CD4-positive, alpha-beta T cell treated with Interferon gamma for 1 hour (primary cell): ENCODE data around the gene SLC35G1.

Source experiments
- DNase-seq: peaks from one replicate; pipeline ENCODE4 v3.0.0-alpha.2; 2020

SLC35G1 gene

GRCh38 chr10:93893646-93894515 lies at the start of gene SLC35G1:
TSS of gene SLC35G1 (plus strand) at chr10:93893978. CDS start at chr10:93894034, 56 bp downstream.
- DNase-seq: peak; percentile 74

- DNase-seq: no peak
Observed at GRCh38 chr10:93844979-93845626, 48.7 kb upstream of the SLC35G1 start.

GRCh38 chr10:93849593-93849992 lies 44.2 kb upstream of the SLC35G1 start:
- no peak for DNase-seq

- no peak for DNase-seq
Observed at GRCh38 chr10:93850031-93851015, 43.5 kb upstream of the SLC35G1 start.

- DNase-seq: no peak
Observed at GRCh38 chr10:93851169-93851568, 42.6 kb upstream of the SLC35G1 start.

GRCh38 chr10:93852476-93853095 lies 41.2 kb upstream of the SLC35G1 start:
- no peak for DNase-seq

- no peak for DNase-seq
Observed at GRCh38 chr10:93854975-93855374, 38.8 kb upstream of the SLC35G1 start.

- DNase-seq: no peak
Observed at GRCh38 chr10:93856349-93857145, 37.2 kb upstream of the SLC35G1 start.

GRCh38 chr10:93859049-93859655 lies 34.6 kb upstream of the SLC35G1 start:
- no peak for DNase-seq

GRCh38 chr10:93861825-93862224 lies 32.0 kb upstream of the SLC35G1 start:
- DNase-seq: no peak

GRCh38 chr10:93865794-93866425 lies 27.9 kb upstream of the SLC35G1 start:
- no peak for DNase-seq

- DNase-seq: no peak
Observed at GRCh38 chr10:93867525-93867924, 26.3 kb upstream of the SLC35G1 start.

GRCh38 chr10:93871671-93872204 lies 22.0 kb upstream of the SLC35G1 start:
- no peak for DNase-seq

- no peak for DNase-seq
Observed at GRCh38 chr10:93872375-93873158, 21.2 kb upstream of the SLC35G1 start.

- DNase-seq: no peak
Observed at GRCh38 chr10:93873420-93874115, 20.2 kb upstream of the SLC35G1 start.

GRCh38 chr10:93874309-93875031 lies 19.3 kb upstream of the SLC35G1 start:
- DNase-seq: no peak

- no peak for DNase-seq
Observed at GRCh38 chr10:93875032-93875358, 18.8 kb upstream of the SLC35G1 start.

- DNase-seq: no peak
Observed at GRCh38 chr10:93876381-93876780, 17.4 kb upstream of the SLC35G1 start.
